ENCODE results near the gene MAPK8. TPM values are rescaled to one million over a fixed set of nuclear protein-coding genes. Genes with fewer than 3 reads are reported as not detected.

The MAPK8 gene
- total RNA-seq, 1 donor from 2014 or later = 47.9 TPM

GRCh38 chr10:48353246-48353645 lies 46.8 kb downstream of the MAPK8 start:
- Histone ChIP-seq H3K4me1 (no peaks in the 10 kb centered on the region), H3K27ac (no peak overlapping the region), H3K36me3 (no peaks in the 10 kb centered on the region), H3K4me3 (no peak overlapping the region), H3K9me3 (no peaks in the 10 kb centered on the region), H3K27me3 (ENCODE audit: low read depth) (no peaks in the 10 kb centered on the region)
- TF ChIP-seq CTCF (IDR thresholded peaks at IDR 0.05) = no peak
- intact Hi-C loops (cut with DNase I) = no loop called here
- ATAC-seq (no peak), DNase-seq (no peak)

- TF ChIP-seq CTCF (IDR thresholded peaks at IDR 0.05) = no peak
- no peak overlapping the region for H3K27ac ChIP-seq
- H3K9me3 ChIP-seq = no peaks in the 10 kb centered on the region
- intact Hi-C loops (cut with DNase I) = no loop called here
- no peak overlapping the region for H3K4me3 ChIP-seq
- DNase-seq (no peak), ATAC-seq (no peak)
- H3K4me1 ChIP-seq = peaks cover 8% of the 10 kb centered on the region
- no peaks in the 10 kb centered on the region for H3K27me3 ChIP-seq (ENCODE audit: low read depth)
- no peaks in the 10 kb centered on the region for H3K36me3 ChIP-seq
These were observed 51.2 kb downstream of the MAPK8 start for GRCh38 chr10:48357631-48358030.

DNA sequence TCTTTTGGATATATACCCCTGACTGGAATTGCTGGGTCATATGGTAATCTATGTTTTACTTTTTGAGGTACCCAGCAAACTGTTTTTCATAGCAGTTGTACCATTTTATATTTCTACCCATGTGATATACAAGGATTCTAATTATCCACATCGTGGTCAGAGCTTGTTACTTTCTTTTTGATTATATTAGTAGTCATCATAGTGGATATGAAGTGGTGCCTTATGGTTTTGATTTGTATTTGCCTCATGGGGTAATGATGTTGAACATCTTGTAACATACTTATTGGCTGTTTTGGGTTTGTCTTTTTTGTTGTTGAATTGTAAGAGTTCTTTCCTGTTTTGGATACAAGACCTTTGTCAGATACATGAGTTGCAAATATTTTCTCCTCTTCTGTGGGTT lies 51.7 kb downstream of the MAPK8 start:
- no peak for DNase-seq
- ATAC-seq = no peak

GRCh38 chr10:48358838-48359237 lies 52.4 kb downstream of the MAPK8 start:
- intact Hi-C loops (cut with DNase I) = no loop called here
- Histone ChIP-seq H3K4me1 (peaks cover 11% of the 10 kb centered on the region), H3K27ac (no peak overlapping the region), H3K4me3 (no peak overlapping the region), H3K36me3 (no peaks in the 10 kb centered on the region), H3K27me3 (ENCODE audit: low read depth) (no peaks in the 10 kb centered on the region), H3K9me3 (no peaks in the 10 kb centered on the region)
- ATAC-seq = no peak
- TF ChIP-seq CTCF (IDR thresholded peaks at IDR 0.05) = no peak
- no peak for DNase-seq

More for the DNA sequence above, 51.7 kb downstream of the MAPK8 start:
- no peaks in the 10 kb centered on the region for H3K9me3 ChIP-seq
- intact Hi-C loops (cut with DNase I) = no loop called here
- no peak for TF ChIP-seq CTCF (IDR thresholded peaks at IDR 0.05)
- no peak overlapping the region for H3K4me3 ChIP-seq
- no peaks in the 10 kb centered on the region for H3K27me3 ChIP-seq (ENCODE audit: low read depth)
- H3K36me3 ChIP-seq = no peaks in the 10 kb centered on the region
- H3K27ac ChIP-seq = no peak overlapping the region
- peaks cover 8% of the 10 kb centered on the region for H3K4me1 ChIP-seq

GRCh38 chr10:48361176-48361575 lies 54.7 kb downstream of the MAPK8 start:
- no peak overlapping the region for H3K27ac ChIP-seq
- H3K9me3 ChIP-seq = no peaks in the 10 kb centered on the region
- DNase-seq (no peak), ATAC-seq (no peak)
- H3K27me3 ChIP-seq (ENCODE audit: low read depth) = no peaks in the 10 kb centered on the region
- no peaks in the 10 kb centered on the region for H3K36me3 ChIP-seq
- H3K4me3 ChIP-seq = no peak overlapping the region
- intact Hi-C loops (cut with DNase I) = no loop called here
- H3K4me1 ChIP-seq = peaks cover 30% of the 10 kb centered on the region
- TF ChIP-seq CTCF (IDR thresholded peaks at IDR 0.05) = no peak

Measured in lower lobe of right lung (tissue), 2 donors.